Suprapubic skin (tissue), 4 donors: ENCODE results near the gene ITPRIPL2. TPM values are rescaled to one million over a fixed set of nuclear protein-coding genes. Genes with fewer than 3 reads are reported as not detected.

Experiments
- DNase-seq, 2 donors: peaks; one replicate each; pipeline ENCODE4 v3.0.0-alpha.2; 2019; ENCODE audit warnings: low spot score in 2 of 2
- H3K27ac ChIP-seq: fragments of 200-600 bp; sonication (generic); one replicate; pipeline ENCODE4 v1.5.1; 2019
- H3K27me3 ChIP-seq: fragments of 200-600 bp; sonication (generic); one replicate; pipeline ENCODE4 v1.5.1; 2019
- H3K36me3 ChIP-seq: fragments of 200-600 bp; sonication (generic); one replicate; pipeline ENCODE4 v1.5.1; 2019
- H3K4me1 ChIP-seq: fragments of 200-600 bp; sonication (generic); one replicate; pipeline ENCODE4 v1.5.1; 2019
- H3K4me3 ChIP-seq: fragments of 200-600 bp; sonication (generic); one replicate; pipeline ENCODE4 v1.5.1; 2019; ENCODE audit warnings: mild to moderate bottlenecking
- H3K9me3 ChIP-seq: fragments of 200-600 bp; sonication (generic); one replicate; pipeline ENCODE4 v1.5.1; 2019
- CTCF ChIP-seq, 2 donors: fragments of 200-600 bp in 1 of 2; fragments of 450-650 bp in 1 of 2; sonication (generic) in 1 of 2; IDR thresholded peaks; one replicate each; pipeline ENCODE4 v1.5.1; 2016 to 2019; ENCODE audit warnings: antibody characterized with exemption in 2 of 2, mild to moderate bottlenecking in 1 of 2, moderate library complexity in 1 of 2
- EP300 ChIP-seq: sonication (generic); formaldehyde crosslinking; IDR thresholded peaks from one replicate; pipeline ENCODE4 v1.6.1; 2017; ENCODE audit warnings: antibody characterized with exemption
- POLR2A ChIP-seq, 2 donors: fragments of 450-650 bp; IDR thresholded peaks; one replicate each; pipeline ENCODE4 v1.6.1; 2017; ENCODE audit warnings: antibody characterized with exemption in 2 of 2, mild to moderate bottlenecking in 2 of 2, moderate library complexity in 2 of 2
- POLR2AphosphoS5 ChIP-seq, 3 donors: sonication (generic); formaldehyde crosslinking; IDR thresholded peaks; one replicate each; pipeline ENCODE4 v1.6.1; 2017; ENCODE audit warnings: antibody characterized with exemption in 3 of 3
- WGBS: methylation state at CpG from one replicate; pipeline ENCODE4 v1.1.5; 2018; 5-methylcytosine and 5-hydroxymethylcytosine counted together
- total RNA-seq, 4 donors: library from RNA; depleted of rRNA; stranded (reverse); fragments of >200 nt; gene quantifications; one replicate each; pipeline ENCODE4 v1.1.0, GENCODE V29; 2016

Gene ITPRIPL2
- total RNA-seq, 4 donors from 2014 or later: 39.0 to 91.9 (median 69.6) TPM

GRCh38 chr16:19130385-19130784 is 16.6 kb downstream of the ITPRIPL2 start:
- Histone ChIP-seq H3K9me3 (no peaks in the 10 kb centered on the region), H3K36me3 (no peaks in the 10 kb centered on the region), H3K27ac (peak overlapping the region; percentile 76), H3K27me3 (no peaks in the 10 kb centered on the region), H3K4me1 (peaks cover 34% of the 10 kb centered on the region), H3K4me3 (no peak overlapping the region)
- no peak for DNase-seq
- no peak for TF ChIP-seq CTCF (IDR thresholded peaks at IDR 0.05)
- no peak for TF ChIP-seq EP300
- no peak for TF ChIP-seq POLR2A (IDR thresholded peaks at IDR 0.05)
- no peak for TF ChIP-seq POLR2AphosphoS5 (IDR thresholded peaks at IDR 0.05)
- 88% methylated on average over 7 of the region's 7 CpGs for WGBS

GRCh38 chr16:19130852-19131824 is 17.4 kb downstream of the ITPRIPL2 start:
- WGBS: 32% methylated on average over 11 of the region's 11 CpGs
- Histone ChIP-seq H3K27me3 (no peaks in the 10 kb centered on the region), H3K4me3 (peak overlapping the region; percentile 4), H3K27ac (peak overlapping the region; percentile 76), H3K36me3 (no peaks in the 10 kb centered on the region), H3K4me1 (peaks cover 41% of the 10 kb centered on the region), H3K9me3 (no peaks in the 10 kb centered on the region)
- peak in 1 of 2 donors; percentile 67 for DNase-seq
- TF ChIP-seq CTCF (IDR thresholded peaks at IDR 0.05) (no peak), POLR2AphosphoS5 (IDR thresholded peaks at IDR 0.05) (peak in 1 of 3 donors; percentile 20), POLR2A (IDR thresholded peaks at IDR 0.05) (no peak)

- peaks cover 48% of the 10 kb centered on the region for H3K4me1 ChIP-seq
- TF ChIP-seq EP300 (no peak), POLR2AphosphoS5 (IDR thresholded peaks at IDR 0.05) (peak in 1 of 3 donors; percentile 7)
- H3K27ac ChIP-seq: peak overlapping the region; percentile 76
- no peaks in the 10 kb centered on the region for H3K9me3 ChIP-seq
- H3K4me3 ChIP-seq: no peak overlapping the region
- no peaks in the 10 kb centered on the region for H3K27me3 ChIP-seq
- DNase-seq: no peak
- no peaks in the 10 kb centered on the region for H3K36me3 ChIP-seq
These were observed 18.1 kb downstream of the ITPRIPL2 start for GRCh38 chr16:19131825-19132218.

GRCh38 chr16:19132255-19132654 is 18.5 kb downstream of the ITPRIPL2 start:
- WGBS: 83% methylated on average over 1 of the region's 1 CpG

GRCh38 chr16:19132898-19133297 is 19.1 kb downstream of the ITPRIPL2 start:
- no peaks in the 10 kb centered on the region for H3K36me3 ChIP-seq
- WGBS: 82% methylated on average over 11 of the region's 11 CpGs
- H3K9me3 ChIP-seq: no peaks in the 10 kb centered on the region
- H3K27ac ChIP-seq: no peak overlapping the region
- no peak overlapping the region for H3K4me3 ChIP-seq
- TF ChIP-seq CTCF (IDR thresholded peaks at IDR 0.05): no peak
- TF ChIP-seq EP300: no peak
- no peak for TF ChIP-seq POLR2AphosphoS5 (IDR thresholded peaks at IDR 0.05)
- TF ChIP-seq POLR2A (IDR thresholded peaks at IDR 0.05): no peak
- H3K4me1 ChIP-seq: peaks cover 59% of the 10 kb centered on the region
- no peaks in the 10 kb centered on the region for H3K27me3 ChIP-seq
- DNase-seq: no peak

More at GRCh38 chr16:19132255-19132654, 18.5 kb downstream of the ITPRIPL2 start:
- H3K4me1 ChIP-seq: peaks cover 53% of the 10 kb centered on the region
- H3K4me3 ChIP-seq: no peak overlapping the region
- no peaks in the 10 kb centered on the region for H3K27me3 ChIP-seq
- no peak for DNase-seq
- H3K27ac ChIP-seq: peak overlapping the region; percentile 76
- TF ChIP-seq POLR2AphosphoS5 (IDR thresholded peaks at IDR 0.05) (no peak), POLR2A (IDR thresholded peaks at IDR 0.05) (no peak), EP300 (no peak), CTCF (IDR thresholded peaks at IDR 0.05) (no peak)
- no peaks in the 10 kb centered on the region for H3K9me3 ChIP-seq
- H3K36me3 ChIP-seq: no peaks in the 10 kb centered on the region
